HT1080 (cell line): Measurements from ENCODE around the gene CHRNA3. TPM values are rescaled to one million over a fixed set of nuclear protein-coding genes. Genes with fewer than 3 reads are reported as not detected.

Source experiments
- DNase-seq: peaks from one replicate; pipeline ENCODE4 v3.0.0-alpha.2; 2015; ENCODE audit warnings: low read depth
- polyA plus RNA-seq, 2 experiments: library from polyadenylated mRNA; depleted of rRNA; stranded (reverse); fragments of >200 nt; gene quantifications; 2 replicates each; pipeline ENCODE4 v1.2.3, GENCODE V29; 2015
- total RNA-seq: library from RNA; depleted of rRNA; stranded (reverse); fragments of >200 nt; shearing (Covaris generic); gene quantifications from 2 replicates; pipeline ENCODE4 v1.2.3, GENCODE V29; 2014; rRNA removed

The CHRNA3 gene
- total RNA-seq, result not detected in 2 replicates
- 0.14 and 0.69 TPM in 2 replicates for polyA plus RNA-seq (2015; cell fraction: cytosol; rRNA removed)
- not detected in 2 replicates for polyA plus RNA-seq (2015; cell fraction: nucleus; rRNA removed)

DNA sequence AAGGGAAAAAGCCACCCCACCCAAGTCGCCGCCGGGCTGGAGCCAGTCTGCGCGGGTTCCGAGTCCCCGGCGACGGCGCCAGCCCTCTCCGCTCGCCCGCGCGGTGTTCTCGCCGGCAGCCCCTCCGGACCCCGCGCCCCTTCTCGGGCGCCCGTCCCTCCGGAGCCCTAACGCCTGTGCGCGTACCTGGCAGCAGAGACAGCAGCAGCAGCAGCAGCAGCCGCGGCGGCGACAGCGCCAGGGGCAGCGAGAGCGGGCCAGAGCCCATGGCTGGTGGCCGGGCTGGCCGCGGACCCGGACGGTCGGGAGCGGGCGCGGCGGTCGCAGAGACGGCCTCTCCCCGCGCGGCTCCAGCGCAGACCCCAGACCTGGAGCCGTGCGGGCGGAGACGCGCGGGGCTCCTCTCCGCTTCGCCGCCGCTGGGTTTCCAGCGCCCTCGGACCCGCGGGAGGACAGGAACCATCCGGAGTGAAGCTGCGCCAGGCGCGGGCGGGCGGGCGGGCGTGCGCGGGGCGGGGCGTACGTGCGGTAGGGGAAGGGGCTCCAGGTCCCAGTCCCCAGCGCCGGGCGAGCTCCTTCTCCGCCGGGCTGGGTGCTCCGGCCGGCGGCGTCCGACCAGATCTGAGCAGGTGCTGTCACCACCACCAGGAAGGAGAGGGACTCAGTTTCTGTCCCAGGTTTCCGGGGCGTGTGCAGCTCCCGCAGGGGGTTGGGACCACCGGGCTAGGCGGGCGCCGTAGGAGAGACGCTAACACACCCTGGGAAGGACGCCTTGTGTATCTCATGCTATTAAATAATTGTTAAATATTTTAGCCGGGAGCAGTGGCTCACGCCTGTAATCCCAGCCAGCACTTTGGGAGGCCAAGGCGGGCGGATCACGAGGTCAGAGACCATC lies at the start of gene CHRNA3:
TSS of gene CHRNA3 (minus strand) at position 470 of the 895 bp plus-strand sequence. CDS start at position 268, 202 bp downstream.
- DNase-seq, result no peak

DNA sequence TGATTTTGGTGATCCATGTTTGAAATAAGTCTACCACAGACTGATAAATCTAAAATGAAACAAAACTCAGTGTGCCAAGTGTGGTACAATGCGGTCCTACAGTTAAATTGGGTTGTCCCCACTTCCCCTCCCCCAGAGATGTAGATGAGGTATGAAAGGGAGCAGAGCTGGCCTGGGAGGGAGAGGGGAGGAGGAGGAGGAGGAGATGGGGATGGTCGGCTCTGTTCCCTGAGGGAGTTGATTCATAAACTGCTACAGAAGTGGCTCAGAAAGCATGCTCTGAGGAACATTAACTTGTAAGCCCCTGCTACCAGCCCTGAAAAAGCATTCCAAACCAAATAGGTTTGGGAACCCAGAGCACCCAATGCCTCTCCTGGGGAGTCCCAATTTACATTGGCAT lies 48.2 kb upstream of the CHRNA3 start:
- DNase-seq, result no peak

DNA sequence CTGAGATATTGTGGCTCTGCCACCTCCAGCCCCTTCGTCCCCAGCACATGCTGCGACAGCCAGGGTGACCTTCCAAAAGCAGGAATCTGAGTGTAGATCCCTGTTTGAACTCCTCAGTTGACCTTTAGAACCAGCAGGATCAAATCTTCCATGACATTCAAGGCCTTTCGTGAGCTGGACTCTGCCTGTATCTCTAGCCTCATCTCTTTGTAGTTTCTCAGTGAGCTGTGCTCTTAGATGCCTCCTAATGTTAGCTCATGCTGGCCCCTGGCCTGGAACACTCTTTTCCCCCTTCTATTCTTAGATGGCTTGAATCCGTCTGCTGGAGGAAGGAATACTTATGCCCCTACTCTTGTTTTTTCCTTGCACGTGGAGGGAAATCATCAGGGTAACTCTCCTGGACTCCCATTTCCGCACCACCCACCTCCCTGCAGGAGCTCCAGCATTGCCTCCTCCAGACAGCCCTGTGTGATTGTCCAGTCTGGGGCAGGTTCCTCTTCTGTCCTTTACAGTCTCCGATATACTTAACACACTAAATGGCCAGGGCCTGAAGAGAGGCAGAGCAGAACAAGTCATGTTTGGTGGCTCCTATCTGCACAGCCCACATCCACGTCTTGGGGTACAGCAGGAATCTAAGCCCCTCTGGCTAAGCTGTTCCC lies 46.9 kb upstream of the CHRNA3 start:
- no peak for DNase-seq

DNA sequence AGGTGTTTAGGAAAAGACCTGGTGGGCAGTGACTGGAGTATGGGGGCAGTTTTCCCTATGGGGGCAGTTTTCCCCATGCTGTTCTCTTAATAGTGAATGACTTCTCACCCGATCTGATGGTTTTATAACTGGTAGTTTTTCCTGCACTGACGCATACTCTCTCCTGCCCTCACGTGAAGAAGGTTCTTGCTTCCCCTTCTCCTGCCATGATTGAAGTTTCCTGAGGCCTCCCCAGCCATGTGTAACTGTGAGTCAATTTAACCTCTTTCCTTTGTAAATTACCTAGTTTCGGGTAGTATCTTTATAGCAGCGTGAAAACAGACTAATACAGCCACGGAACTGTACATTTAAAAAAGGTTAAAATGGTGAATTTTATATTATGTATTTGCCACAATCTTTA lies 45.2 kb upstream of the CHRNA3 start:
- DNase-seq, result no peak

DNA sequence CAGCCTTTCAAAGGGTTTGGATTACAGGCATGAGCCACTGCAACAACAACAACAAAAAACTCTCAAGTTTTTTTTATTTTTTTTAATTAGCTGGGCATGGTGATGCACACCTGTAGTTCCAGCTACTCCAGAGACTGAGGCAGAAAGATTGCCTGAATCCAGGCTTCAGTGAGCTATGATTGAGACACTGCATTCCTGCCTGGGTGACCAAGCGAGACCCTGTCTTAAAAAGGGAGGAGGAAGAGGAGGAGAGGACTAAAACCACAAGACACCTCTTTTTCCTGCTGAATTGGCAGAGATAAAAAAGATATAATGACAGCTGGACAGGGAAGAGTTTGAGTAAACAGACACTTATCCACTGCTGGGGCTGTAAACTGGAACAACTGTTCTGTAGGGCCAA lies 42.9 kb upstream of the CHRNA3 start:
- no peak for DNase-seq

DNA sequence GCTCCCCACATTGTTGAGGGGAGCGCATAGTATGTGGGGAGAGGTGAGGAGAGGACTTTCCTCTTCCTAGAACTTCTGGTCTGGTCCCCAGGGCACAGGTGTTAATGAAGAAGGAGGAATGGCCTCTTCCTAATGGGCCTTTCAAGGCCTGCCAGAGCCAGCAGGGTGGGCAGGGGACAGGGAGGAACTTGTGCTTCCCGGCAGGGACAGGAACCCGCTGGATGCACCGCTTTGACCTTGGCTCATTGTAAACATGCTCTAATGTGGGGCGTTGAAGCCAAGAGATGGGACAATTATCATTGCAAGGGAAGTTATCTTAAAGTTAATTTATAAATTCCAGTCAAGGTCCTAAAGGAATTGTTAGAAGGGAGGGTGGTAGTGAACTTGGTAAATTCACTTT lies 41.2 kb upstream of the CHRNA3 start:
- DNase-seq, result no peak

DNA sequence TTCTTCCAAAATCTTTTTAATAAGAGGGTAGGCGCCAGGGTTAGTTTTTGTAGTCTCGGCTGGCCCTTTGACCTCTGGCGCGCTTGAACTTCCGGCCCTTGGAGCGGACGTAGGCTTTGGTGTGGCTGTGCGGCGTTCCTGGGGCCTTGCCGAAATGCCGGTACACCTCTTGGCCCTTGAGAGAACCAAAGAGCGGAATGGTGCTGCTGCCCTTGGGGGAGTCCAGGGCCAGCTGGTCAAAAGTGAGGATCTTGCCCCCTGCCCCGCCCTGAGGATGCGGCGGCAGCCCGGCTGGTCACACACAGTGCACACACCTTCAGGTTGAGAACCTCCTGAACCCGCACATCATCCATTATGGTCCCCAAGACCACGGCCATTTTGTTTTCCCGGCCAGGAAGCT lies 40.2 kb upstream of the CHRNA3 start:
- no peak for DNase-seq

DNA sequence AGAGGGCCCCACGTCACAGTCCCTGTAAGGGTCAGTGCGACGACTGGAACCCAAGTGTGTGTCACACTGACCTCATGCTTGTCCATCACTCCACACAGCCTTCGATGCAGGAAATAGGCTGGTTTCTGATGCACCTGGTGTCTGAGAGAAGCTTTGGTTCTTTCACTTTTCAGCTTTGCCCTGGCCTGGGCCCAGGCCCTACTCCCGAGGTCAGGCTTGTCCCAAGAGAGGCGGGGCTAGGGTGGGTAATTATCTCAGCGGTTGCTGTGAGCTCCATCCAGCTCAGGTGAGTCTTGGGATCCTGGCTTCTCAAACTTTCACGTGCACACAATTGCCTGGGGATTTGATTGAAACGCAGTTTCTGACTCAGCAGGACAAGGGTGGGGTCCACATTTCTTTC lies 39.8 kb upstream of the CHRNA3 start:
- no peak for DNase-seq

- DNase-seq, result no peak
Observed at GRCh38 chr15:78658823-78659222, 38.0 kb upstream of the CHRNA3 start.

- DNase-seq, result no peak
Observed at GRCh38 chr15:78654272-78654671, 33.5 kb upstream of the CHRNA3 start.

- DNase-seq, result no peak
Observed at GRCh38 chr15:78651930-78652615, 31.3 kb upstream of the CHRNA3 start.

DNA sequence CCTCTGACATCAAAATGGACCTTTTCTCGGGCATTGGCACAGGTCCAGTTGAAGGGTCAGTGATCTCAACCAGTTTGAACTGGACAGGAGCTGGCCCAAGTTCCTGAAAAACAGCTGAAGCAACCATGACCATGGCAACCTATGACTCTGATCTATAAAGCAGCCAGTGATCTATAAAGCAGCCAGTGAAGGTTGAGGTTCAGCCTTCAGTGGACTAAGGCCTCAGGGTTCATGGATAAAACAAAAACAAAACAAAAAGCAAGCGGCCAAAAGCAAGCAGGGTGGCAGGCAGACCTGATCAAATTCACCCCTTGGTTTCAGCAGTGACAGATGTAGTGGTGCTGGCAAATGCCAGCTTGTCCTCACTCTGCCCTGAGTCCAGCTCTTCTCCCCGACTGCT lies 30.2 kb upstream of the CHRNA3 start:
- DNase-seq, result no peak

- DNase-seq, result no peak
Observed at GRCh38 chr15:78650022-78650421, 29.2 kb upstream of the CHRNA3 start.

- DNase-seq, result no peak
Observed at GRCh38 chr15:78645009-78645408, 24.2 kb upstream of the CHRNA3 start.

DNA sequence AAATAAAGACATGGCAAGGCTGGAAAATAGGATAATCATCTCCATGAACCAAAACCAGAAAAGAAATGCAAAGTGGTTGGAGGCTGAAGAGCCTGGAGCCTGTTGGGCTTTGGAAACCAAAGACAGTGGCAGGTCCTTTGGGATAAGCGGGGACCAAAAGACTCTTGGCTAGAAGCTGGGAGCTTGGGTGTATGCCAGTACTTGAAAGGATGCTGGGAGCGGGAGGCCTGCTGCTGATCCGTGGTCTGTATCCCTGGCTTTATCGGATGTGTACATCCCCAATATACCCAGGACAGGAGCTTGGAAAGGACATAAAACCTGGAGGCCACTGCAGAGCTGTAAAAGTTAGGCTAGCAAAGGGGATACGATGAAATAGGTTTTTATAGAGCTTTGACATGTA lies 21.5 kb upstream of the CHRNA3 start:
- no peak for DNase-seq

DNA sequence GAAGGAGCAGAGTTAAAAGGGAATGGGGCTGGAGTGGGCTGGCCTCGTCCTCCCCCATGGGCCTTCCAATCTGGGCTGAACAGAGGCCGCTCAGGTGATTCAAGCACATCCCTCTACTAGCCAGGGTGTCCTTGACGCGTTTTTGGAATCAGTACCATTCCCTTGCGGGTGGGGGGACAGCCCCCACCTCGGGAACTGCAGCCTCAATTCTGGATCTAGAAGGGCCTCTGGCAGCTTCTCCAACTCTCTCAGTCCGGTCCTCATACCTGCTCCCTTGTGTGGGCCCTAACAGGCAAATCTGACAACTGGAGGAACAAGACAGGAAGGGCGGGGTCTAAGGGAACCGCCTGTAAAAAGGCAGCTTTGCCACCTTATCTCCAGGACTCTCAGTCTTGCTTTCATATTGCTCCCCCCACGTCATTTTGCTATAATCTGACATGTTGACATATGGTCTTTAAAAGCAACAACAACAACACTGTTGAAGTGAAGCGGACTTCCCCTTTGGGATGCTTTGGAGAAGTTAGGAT lies 21.0 kb upstream of the CHRNA3 start:
- no peak for DNase-seq

- DNase-seq, result no peak
Observed at GRCh38 chr15:78641102-78641748, 20.4 kb upstream of the CHRNA3 start, which contains the start of gene CHRNB4. TSS of gene CHRNB4 (minus strand) at chr15:78641210. CDS start at chr15:78641133, 77 bp downstream.

- no peak for DNase-seq
Observed at GRCh38 chr15:78640527-78641101, 19.8 kb upstream of the CHRNA3 start.

DNA sequence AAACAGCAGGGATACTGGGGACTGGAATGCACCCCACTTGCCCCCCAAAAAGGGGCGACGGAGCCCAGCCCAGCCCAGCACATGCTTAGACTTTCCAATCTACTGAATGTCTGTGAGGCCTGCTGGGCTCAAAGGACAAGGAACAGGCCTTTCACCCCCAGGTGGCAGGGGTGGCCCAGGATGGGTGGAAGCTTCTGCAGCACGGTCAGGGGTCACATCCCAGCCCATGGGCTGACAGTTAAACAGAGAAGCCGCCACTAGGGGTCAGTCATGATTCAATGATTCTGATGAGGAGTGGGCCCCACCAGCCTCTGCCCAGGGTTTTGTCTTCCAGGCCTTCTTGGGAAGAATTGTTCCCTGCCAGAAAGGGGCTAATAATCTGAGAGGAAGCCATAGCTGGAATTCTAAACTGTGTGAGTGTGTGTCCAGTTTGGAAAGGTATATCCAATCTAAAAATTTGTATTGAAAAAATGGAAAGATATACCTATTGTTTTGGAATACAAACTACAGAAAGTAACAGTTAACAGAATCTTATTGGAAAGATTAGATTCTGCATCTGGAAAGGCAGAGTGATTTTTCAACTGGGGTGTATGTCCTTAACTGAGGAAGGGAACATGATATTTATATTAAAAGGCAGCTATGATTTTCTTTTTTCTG lies 18.0 kb upstream of the CHRNA3 start:
- peak; percentile 45 for DNase-seq

DNA sequence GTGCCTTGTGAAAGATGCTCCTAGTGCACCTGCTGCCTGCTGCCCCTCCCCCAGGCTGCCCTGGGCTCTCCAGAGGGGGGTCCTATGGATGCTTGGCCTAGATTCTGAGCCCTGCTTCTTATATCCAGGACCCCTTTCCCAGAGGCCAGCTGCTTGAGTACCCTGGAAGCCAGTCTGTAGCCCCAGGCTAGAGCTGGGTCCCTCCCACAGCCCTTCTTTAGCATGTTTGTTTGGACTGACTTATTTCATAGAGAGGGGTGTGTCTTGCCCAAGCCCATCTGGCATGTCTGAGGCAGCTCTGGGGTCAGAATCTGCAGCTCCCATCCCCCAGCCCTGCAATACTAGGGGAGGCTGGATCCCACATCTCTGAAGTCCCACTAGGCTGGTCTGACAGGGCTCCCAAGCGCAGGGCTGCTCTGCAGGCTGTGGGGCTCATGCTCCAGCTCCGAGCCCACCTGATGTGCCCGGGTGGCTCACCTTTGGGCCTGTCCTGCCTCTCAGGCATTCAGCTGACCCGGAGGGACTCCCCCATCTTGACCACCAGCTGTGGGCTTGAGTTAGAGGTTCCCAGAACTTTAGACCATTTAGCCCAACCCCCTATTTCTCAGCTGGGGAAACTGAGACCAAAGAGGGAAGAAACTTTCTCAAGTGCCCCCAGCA lies 17.1 kb upstream of the CHRNA3 start:
- DNase-seq, result no peak
